ENCODE measurements around the gene NEUROD4.

NEUROD4 gene

GRCh38 chr12:54998958-54999510, 20.7 kb upstream of the NEUROD4 start:
- DNase-seq (ENCODE audit: low read depth in 2 of 2): no peak

DNA sequence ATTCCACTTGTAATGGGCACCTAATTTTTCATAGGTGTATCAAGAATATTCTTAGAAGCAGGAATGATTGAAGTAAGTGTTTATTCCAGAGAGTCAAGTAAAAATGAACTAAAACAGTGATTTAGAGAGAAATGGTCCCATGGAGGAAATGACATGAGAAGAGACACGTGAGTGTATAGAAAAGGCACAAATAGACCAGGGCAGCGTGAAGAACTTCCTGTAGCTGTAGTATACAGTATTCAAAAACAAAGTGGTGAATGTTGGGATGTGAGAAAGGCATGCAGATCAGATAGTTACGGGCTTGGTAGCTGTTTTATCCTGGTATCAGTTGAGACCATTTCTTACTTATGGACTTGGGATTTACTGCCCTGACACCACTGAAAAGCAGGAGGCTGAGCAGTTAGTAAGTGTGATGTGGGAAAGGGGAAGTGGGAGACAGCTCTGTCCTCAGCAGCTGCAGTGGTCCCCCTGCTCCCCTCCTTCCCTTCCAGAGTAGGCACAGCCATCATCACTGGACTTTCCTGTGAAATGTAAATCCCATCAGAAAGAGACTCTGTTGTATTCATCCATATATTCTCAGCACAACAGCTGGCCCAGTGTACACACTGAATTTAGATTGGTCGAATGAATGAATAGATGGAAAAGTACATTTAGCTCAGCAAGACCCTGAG, 18.4 kb upstream of the NEUROD4 start:
- no peak for DNase-seq (ENCODE audit: low read depth in 2 of 2)

GRCh38 chr12:55002355-55002754, 17.4 kb upstream of the NEUROD4 start:
- no peak for DNase-seq (ENCODE audit: low read depth in 2 of 2)

DNA sequence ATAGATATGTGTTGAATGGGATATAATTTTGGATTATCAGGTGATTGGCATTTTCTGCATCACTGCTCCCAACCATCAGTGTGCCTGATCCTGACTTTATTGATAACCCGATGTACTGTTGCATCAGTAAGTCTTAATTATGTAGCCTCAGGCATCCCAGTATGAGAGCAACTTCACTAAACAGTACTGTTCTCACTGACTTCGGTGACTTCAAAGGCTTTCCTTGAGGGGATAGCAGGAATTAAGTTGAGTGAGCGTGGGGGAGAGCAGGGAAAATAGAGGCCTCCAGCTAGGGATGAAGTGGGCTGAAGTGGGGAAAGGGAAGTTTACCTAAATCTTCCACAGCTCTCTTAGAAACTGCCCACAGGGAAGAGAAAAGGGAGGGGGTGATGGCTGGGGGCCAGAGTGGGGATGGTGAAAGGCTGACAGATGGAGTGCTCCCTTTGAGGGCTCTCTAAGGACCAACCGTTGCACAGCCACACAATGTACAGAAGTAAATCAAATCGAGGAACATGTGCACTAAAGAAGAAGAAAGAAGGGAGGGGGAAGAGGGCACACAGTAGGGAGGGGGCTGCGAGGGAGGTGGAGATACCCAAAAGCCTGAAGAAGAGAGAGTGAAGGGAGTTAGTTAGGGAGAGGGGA, 10.7 kb upstream of the NEUROD4 start:
- no peak for DNase-seq (ENCODE audit: low read depth in 2 of 2)

DNA sequence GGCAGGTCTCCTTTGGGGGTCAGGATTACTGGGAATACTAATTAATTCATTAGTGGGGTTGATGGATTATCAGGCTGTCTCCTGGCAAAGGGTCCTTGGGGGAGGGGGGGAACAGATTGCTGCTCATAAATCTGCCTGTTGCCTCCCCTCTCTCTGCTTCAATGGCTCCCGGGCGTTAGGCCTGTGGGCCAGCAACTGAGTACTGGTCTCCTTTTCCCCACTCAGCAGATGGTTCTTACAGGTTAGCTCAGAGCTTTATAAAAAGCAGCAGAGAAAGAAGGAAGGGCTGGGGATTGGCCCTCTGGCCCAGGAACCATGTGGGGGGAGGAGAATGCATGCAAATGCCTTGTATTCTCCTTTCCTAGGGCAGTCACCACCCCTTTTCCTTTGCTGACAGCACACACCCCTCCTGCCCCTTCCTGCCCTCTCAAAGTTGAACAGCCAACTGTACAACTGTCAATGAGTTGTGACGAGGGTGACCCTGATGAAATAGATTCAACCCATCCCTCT, 2.3 kb upstream of the NEUROD4 start:
- DNase-seq (ENCODE audit: low read depth in 2 of 2): no peak

DNA sequence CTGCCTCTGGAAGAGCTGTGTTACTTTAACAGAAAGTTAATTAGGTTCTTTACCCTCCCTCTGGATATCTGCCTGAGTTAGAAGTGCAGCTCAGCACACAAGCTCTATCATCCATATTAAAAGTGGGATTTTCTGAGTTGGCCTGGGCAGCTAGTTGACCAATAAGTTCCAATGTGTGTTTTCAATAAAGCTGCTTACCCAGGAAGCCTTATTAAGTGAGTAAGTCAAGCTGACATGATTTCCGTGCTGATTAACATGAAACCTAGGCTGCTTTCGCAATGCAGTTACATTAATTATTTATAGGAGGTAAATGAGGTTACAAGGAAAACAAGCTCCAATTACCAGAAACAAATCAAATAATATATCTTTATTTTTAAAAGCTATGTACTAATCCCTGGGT, 4.8 kb downstream of the NEUROD4 start:
- DNase-seq (ENCODE audit: low read depth in 2 of 2): no peak

DNA sequence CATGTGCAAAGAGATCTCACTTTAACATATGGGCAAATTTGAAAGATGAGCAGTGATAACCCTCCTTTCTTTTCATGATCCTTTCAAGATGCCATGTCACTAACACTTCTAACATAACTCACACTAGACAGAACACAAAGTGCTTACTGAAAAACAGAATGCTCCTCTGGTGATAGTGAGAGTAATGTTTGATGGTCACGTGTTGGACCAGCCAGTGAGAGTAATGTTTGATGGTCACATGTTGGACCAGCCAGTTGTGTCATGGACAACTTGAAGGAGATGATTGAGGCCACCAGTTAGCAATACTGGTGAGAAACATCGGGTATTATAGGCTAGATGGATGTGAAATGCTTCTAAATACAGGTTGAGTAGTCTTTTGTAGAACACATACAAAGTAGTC, 5.7 kb downstream of the NEUROD4 start:
- DNase-seq (ENCODE audit: low read depth in 2 of 2): no peak

GRCh38 chr12:55034218-55034617, 14.4 kb downstream of the NEUROD4 start:
- DNase-seq (ENCODE audit: low read depth in 2 of 2): no peak

GRCh38 chr12:55036326-55037115, 16.7 kb downstream of the NEUROD4 start:
- no peak for DNase-seq (ENCODE audit: low read depth in 2 of 2)

DNA sequence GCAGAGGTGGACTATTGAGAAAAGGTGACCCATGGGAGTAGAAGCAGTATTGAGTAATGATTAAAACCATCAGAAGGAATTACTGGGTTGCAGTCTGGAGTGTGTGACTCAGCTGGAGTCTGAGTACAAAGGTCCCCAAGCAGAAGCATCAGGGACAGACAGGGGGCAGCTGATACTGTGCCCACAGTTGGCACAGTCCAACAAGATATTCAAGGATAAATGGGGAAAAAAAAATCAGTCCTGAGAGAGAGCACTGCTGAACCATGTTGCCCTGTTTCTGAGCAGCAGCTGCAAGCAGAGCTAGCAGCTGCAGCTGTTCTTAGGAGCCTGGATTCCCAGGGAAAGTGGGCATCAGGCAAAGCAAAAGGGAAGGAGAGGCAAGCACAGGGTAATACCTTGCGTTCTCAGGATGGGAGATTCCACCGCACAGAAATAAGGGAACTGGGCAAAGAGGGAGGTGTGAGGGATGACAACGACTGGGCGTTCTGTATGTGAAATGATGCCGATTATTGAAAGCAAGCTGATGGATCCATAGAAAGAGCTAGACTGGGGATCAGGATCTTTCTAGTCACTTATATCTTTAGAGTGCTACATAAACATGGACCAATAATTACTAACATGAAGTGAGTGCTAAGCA, 17.7 kb downstream of the NEUROD4 start:
- DNase-seq (ENCODE audit: low read depth in 2 of 2): no peak

- DNase-seq (ENCODE audit: low read depth in 2 of 2): no peak
These were observed 19.9 kb downstream of the NEUROD4 start for GRCh38 chr12:55039395-55040354.

DNA sequence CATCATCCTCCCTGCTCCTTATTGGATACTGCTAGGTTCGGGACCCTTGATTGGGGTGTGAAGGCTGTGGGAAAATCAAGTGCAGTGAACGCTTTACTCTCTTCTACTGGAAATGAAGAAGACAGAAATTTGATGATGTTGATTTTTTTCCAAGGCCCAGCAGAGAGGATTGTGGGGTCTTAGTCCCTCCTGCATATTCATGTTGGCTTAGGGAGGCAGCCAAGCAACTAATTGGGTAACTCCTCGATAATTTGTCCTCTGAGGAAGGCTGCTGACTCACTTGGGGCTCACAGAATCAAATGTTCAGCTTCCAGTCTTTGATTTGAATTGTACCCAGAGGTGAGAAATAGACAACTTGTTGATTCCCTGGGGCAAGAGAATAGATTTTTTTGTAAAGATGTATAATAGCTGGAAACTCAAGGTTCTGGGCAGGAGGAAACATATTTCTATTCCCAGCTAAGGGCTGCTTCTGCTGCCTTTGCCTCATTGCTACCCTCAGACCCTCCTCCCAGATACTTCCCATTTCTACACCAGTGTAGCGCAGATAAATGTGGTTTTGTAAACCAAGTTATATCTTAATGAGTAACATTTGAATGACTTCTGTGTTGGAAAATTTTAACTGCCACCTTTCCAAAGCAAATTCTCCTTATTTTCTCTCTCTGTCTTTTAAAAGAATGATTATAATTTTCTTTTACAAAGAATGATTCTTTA, 21.7 kb downstream of the NEUROD4 start:
- DNase-seq (ENCODE audit: low read depth in 2 of 2): no peak

DNA sequence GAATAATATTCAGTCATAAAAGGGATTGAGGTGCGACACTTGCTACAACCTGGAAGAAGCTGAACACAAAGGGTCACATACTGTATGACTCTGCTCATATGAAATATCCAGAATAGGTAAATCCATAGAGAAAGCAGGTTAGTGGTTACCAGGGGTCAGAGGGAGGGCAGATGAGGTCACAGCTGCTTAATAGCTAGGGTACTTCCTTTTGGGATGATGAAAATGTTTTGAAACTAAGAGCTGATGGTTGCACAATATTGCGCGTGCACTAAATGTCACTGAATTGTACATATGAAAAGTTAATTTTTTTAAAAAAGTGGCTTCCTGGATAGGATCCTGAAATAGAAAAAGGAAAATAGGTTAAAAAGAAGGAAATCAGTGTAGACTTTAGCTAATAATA, 23.8 kb downstream of the NEUROD4 start:
- DNase-seq (ENCODE audit: low read depth in 2 of 2): no peak

DNA sequence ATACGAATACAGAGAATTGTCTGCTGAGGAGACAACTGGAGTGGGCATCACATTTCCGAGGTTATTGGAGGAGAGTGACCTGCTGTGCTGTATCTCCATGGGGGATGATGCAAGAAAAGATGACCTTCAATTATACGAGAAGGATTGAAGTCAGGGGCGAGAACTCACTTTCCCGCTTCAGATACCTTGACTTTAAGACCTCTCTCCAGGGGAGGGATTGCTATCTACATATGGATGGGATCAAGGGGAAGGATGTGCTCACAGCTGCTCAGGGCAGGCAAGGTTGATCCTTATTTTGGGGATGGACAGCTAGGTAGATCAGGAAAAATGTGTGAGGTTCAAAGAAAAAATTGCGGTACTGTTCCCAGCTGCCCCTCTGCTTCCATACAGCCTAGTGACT, 24.4 kb downstream of the NEUROD4 start:
- DNase-seq (ENCODE audit: low read depth in 2 of 2): no peak

GRCh38 chr12:55049676-55050075, 29.9 kb downstream of the NEUROD4 start:
- no peak for DNase-seq (ENCODE audit: low read depth in 2 of 2)

DNA sequence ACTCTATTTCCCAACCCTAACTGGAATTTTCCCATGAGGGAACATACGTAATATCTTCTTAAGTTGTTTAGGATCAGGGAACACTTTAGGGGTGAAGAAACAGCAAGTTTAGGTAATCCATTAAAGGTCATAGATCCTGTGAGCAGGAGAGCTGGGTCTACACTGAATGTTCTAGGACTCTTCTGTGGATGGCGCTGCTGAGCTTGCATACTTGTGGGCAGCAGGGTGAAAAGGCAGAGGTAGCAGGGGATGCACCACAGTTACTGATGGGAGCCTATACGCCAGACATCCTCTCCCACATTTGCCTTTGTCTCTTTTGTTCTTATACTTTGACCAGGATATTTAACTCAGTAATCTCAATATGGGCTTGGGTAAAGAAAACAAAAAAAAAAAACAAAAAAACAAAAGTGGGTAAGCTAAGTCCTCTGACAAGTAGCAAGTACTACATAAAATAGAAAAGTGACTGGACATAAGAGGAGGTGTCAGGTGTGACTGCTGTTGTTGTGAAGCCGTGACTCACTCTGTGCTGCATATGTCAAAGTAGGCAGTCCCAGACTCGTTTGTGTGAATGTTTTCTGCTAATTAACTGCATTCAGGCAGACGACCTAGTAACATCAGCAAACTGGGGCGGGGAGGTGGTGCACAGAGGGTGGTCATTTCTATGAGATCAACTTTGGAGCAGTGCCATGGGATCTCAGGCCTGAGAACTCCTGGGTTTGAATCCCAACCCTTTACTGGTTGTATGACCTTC, 31.6 kb downstream of the NEUROD4 start:
- no peak for DNase-seq (ENCODE audit: low read depth in 2 of 2)

GRCh38 chr12:55057481-55057880, 37.7 kb downstream of the NEUROD4 start:
- DNase-seq (ENCODE audit: low read depth in 2 of 2): no peak

DNA sequence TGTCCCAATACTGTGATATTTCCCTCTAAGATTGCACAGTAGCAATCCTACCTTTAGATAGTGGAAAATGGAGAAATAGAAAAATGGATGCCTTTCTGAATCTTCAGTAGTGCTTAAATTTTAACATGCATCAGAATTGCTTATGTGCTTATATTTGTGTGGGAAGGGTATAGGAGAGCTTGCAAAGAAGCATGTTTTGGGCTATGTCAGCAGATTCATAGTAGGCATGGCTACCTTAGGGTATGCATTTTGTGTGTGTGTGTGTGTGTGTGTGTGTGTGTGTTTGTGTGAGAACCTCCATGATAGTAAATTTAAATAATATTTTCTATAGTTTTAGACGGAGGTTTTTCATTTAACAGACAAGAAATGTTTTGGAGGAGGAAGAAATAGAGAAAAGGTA, 38.3 kb downstream of the NEUROD4 start:
- DNase-seq (ENCODE audit: low read depth in 2 of 2): no peak

DNA sequence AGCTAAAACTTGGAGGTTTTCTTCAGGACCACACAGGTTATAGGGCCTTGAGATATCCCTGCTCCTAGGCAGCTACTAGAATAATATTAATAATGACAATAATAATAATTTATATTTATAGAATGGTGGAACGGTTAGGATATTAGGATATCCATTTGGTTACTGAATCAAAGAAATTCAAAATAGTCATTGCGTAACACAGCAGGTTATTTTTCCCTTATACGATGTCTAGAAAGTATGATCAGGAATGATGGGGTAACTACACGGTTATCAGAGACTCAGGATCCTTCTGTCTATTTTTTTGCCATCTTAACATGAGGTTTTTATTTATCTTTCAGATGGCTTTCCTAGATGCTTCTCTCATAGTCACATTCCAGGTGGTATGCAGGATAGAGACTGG, 39.0 kb downstream of the NEUROD4 start:
- DNase-seq (ENCODE audit: low read depth in 2 of 2): no peak

Data from activated CD8-positive, alpha-beta memory T cell treated with anti-CD3 and anti-CD28 coated beads for 4 hours (primary cell).